Chondrocyte (in vitro differentiated cells): ENCODE measurements around the gene CELA3B. TPM values are rescaled to one million over a fixed set of nuclear protein-coding genes. Genes with fewer than 3 reads are reported as not detected.

Experiments
- DNase-seq: peaks from one replicate; pipeline ENCODE4 v3.0.0; 2021; ENCODE audit warnings: mixed read lengths, low spot score
- H3K27ac Mint-ChIP-seq: one replicate; pipeline ENCODE4 v1.8.0; 2021; ENCODE audit warnings: mild to moderate bottlenecking, moderate library complexity, mixed read lengths; ENCODE audit not compliant: unreplicated experiment
- H3K27me3 Mint-ChIP-seq: 2 replicates; pipeline ENCODE4 v1.8.0; 2021; ENCODE audit warnings: low read depth, mixed read lengths
- H3K36me3 Mint-ChIP-seq: 2 replicates; pipeline ENCODE4 v1.8.0; 2021; ENCODE audit warnings: low read depth, mixed read lengths
- H3K4me1 Mint-ChIP-seq: 2 replicates; pipeline ENCODE4 v1.8.0; 2021; ENCODE audit warnings: low read depth, mild to moderate bottlenecking, mixed read lengths
- H3K4me3 Mint-ChIP-seq: one replicate; pipeline ENCODE4 v1.8.0; 2021; ENCODE audit warnings: mild to moderate bottlenecking, moderate library complexity, mixed read lengths; ENCODE audit not compliant: unreplicated experiment
- H3K9me3 Mint-ChIP-seq: 2 replicates; pipeline ENCODE4 v1.8.0; 2021; ENCODE audit warnings: low read depth, mixed read lengths
- CTCF ChIP-seq: fragments of 200-600 bp; sonication (generic); IDR thresholded peaks from 2 replicates; pipeline ENCODE4 v1.5.0; 2021; ENCODE audit warnings: antibody characterized with exemption, mild to moderate bottlenecking, moderate library complexity
- total RNA-seq: library from RNA; stranded (reverse); gene quantifications from 3 replicates; pipeline ENCODE4 v1.2.1, GENCODE V29; 2021

Gene CELA3B
- total RNA-seq, 1 donor from 2014 or later: not detected

DNA sequence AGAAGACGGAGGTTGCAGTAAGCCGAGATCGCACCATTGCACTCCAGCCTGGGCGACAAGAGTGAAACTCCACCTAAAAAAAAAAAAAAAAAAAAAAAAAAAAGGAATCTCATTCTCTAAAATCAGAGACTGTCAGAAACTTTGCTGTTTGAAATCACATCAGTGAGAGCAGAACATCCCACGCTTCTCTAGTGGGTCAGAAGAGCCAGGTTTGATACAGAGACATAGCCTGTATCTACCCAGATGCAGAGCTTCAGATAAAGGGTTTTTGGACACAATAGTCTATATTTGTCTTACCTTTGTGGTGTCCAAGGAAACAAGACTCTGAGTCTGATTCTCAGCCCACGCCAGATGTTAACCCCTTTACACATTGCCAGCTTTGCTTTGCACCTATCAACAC, 44.2 kb downstream of the CELA3B start:
- Mint-ChIP-seq H3K27ac (no peak overlapping the region), H3K4me1 (peaks cover 37% of the 10 kb centered on the region), H3K4me3 (no peak overlapping the region), H3K27me3 (no peaks in the 10 kb centered on the region), H3K9me3 (no peaks in the 10 kb centered on the region), H3K36me3 (no peaks in the 10 kb centered on the region)
- no peak for TF ChIP-seq CTCF
- DNase-seq: no peak

DNA sequence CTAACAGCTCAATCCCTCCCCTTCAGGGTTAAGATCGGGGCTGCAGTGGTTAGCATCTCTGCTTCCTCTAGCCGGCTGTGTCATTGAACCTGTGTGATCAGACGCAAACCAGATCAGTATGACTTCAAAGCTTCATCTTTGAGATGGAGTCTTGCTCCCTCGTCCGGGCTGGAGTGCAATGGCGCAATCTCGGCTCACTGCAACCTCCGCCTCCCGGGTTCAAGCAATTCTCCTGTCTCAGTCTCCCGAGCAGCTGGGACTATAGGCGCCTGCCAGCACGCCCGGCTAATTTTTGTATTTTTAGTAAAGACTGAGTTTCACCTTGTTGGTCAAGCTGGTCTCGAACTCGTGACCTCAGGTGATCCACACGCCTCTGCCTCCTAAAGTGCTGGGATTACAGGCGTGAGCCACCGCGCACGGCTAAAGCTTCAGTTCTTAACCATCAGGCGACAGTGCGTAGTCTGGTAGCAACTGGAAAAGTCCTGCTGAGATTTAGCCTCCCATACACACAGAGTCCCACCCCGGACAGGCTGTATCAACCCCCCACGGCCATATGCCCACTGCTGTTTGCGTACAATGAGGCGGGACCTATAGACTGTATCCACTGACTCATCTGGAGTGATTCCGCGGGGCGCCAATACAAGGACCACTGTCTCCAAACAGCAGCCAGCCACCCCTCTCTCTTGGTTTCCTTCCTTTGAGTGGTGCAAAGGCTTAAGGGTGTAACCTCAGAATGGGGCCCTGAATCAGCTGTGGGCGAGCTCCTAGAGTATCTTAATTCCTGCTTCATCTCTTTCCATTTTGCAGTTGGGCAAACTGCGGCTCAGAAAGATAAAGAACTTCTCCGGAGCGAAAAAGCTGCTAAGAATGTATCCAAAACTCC, 47.9 kb downstream of the CELA3B start:
- Mint-ChIP-seq H3K9me3 (no peaks in the 10 kb centered on the region), H3K4me1 (peaks cover 28% of the 10 kb centered on the region), H3K27ac (peak overlapping the region; percentile 96), H3K27me3 (no peaks in the 10 kb centered on the region), H3K36me3 (no peaks in the 10 kb centered on the region), H3K4me3 (peak overlapping the region; percentile 95)
- TF ChIP-seq CTCF: peak; percentile 43
- no peak for DNase-seq

DNA sequence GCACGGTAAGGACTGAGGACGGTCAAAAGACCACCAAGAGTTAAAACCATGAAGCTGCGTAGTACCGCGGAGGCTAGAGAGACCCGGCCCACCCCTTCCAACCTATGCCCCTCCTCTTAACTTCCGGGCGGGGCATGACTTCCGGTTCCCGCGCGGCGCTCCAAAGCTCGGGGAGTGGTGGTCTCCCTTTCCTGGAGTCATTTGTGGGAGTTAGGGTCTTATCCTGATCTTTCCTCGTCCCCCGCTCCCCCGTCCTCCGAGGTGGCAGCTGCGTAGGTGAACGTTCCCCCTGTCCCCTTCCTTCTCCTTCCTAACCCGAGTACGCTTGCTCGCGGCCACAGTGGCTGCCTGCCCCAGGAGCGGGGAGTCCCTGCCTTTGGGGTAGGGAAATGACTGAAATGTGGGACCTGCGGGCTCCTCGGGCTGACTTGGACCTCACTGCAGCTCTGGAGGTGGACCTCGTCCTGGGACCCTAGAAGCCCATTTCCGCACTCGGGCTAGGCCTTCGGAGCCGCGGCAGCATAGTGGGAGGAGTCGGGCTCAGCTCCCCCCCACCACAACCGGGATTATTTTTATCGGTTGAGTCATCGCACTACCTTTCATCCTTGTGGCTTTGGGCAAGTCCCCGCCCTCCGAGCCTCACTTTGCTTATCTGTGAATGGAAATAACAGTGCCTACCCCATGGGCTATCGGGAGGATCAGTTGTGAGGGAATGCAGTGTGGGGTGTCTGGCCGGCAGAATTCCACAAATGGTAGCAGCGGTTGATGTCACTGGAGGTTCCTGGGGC, 48.7 kb downstream of the CELA3B start:
- Mint-ChIP-seq H3K4me1 (peaks cover 28% of the 10 kb centered on the region), H3K36me3 (no peaks in the 10 kb centered on the region), H3K9me3 (no peaks in the 10 kb centered on the region), H3K27me3 (no peaks in the 10 kb centered on the region), H3K4me3 (peak overlapping the region; percentile 95), H3K27ac (peak overlapping the region; percentile 96)
- no peak for TF ChIP-seq CTCF
- DNase-seq: peak; percentile 94

GRCh38 chr1:22026924-22027289, 50.1 kb downstream of the CELA3B start:
- TF ChIP-seq CTCF: no peak
- Mint-ChIP-seq H3K27ac (no peak overlapping the region), H3K4me1 (peaks cover 28% of the 10 kb centered on the region), H3K36me3 (no peaks in the 10 kb centered on the region), H3K4me3 (peak overlapping the region; percentile 95), H3K9me3 (no peaks in the 10 kb centered on the region), H3K27me3 (no peaks in the 10 kb centered on the region)
- no peak for DNase-seq

DNA sequence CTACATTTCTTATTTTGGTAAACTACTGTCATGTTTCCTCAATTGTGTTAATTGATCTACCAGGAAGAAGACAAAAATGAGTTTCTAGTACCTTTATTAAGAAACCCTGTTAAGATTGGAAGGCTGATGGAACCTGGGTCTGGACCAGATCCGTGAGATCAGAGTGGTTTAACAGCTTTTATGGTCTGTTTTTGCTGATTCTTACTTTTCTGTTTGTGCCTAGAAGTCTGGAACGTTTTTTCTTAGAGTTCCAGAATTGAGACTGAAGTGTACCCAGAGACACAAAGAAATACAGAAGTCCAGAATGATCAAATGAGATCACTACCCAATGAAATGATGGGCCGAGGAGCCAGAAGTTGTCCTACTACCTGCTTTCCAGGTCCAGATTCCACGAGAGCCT, 53.2 kb downstream of the CELA3B start:
- Mint-ChIP-seq H3K27me3 (no peaks in the 10 kb centered on the region), H3K9me3 (no peaks in the 10 kb centered on the region), H3K4me1 (peaks cover 8% of the 10 kb centered on the region), H3K36me3 (no peaks in the 10 kb centered on the region), H3K27ac (no peak overlapping the region), H3K4me3 (no peak overlapping the region)
- DNase-seq: no peak
- TF ChIP-seq CTCF: no peak
